Lower leg skin (tissue), 4 donors: Measurements from ENCODE around the gene C1orf21. TPM values are rescaled to one million over a fixed set of nuclear protein-coding genes. Genes with fewer than 3 reads are reported as not detected.

Source experiments
- DNase-seq, 2 donors: peaks; one replicate each; pipeline ENCODE4 v3.0.0-alpha.2; 2019; ENCODE audit warnings: low spot score in 2 of 2
- H3K4me3 ChIP-seq: fragments of 200-600 bp; sonication (generic); 2 replicates; pipeline ENCODE4 v1.5.1; 2017; ENCODE audit warnings: mild to moderate bottlenecking, low read depth; ENCODE audit not compliant: poor library complexity, severe bottlenecking
- POLR2A ChIP-seq, 2 donors: fragments of 450-650 bp; IDR thresholded peaks; one replicate each; pipeline ENCODE4 v1.6.1; 2016 to 2017; ENCODE audit warnings: antibody characterized with exemption in 2 of 2, mild to moderate bottlenecking in 1 of 2, moderate library complexity in 1 of 2
- WGBS, 2 donors: methylation state at CpG; one replicate each; pipeline ENCODE4 v1.1.5; 2018; 5-methylcytosine and 5-hydroxymethylcytosine counted together
- intact Hi-C: fragments of 100-400 bp; cut with DNase I; formaldehyde crosslinking; loops from one replicate; pipeline ENCODE4 v1.15.0; 2023; ENCODE audit warnings: low total_unique reads
- total RNA-seq, 4 donors: library from RNA; depleted of rRNA; stranded (reverse); fragments of >200 nt; gene quantifications; one replicate each; pipeline ENCODE4 v1.1.0, GENCODE V29; 2016
- TF ChIP-seq, protein P1 (sequence below), 3 donors: fragments of 450-650 bp; IDR thresholded peaks; one replicate each; pipeline ENCODE4 v1.5.1; 2016; ENCODE audit warnings: antibody characterized with exemption in 3 of 3, mild to moderate bottlenecking in 3 of 3, moderate library complexity in 2 of 3

Gene C1orf21
- total RNA-seq, 4 donors from 2014 or later, result 37.6 to 79.4 (median 56.2) TPM

DNA sequence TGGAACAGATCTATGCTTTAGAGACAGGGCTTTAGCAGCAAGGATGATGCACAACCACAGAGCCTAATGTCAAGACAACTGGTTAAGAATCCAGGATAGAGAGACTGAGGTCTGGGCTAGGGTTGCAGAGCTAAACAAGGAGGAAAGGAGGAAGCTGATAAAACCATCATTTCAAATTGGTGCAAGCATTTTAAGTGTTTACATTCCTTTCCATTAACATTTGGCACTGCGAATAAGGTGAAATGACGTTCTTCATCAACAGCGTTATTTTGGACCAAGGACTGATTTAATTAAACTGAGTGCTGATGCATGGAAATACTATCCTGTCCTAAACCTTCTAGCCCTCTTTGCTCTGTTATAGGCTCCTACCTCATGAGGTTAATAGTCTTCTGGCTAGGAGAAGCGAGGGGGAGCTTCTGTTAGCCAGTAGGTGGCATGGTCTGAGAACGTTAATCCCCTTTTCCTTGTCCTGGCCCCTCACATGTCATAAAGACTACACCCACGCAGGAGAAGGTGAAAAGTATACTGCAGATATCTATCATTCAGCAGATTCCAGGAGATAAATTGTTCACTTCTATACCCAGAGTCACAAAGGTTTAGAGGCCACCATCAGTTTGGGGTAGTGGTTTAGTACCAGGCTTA, 7.6 kb upstream of the C1orf21 start:
- TF ChIP-seq, protein P1, sequence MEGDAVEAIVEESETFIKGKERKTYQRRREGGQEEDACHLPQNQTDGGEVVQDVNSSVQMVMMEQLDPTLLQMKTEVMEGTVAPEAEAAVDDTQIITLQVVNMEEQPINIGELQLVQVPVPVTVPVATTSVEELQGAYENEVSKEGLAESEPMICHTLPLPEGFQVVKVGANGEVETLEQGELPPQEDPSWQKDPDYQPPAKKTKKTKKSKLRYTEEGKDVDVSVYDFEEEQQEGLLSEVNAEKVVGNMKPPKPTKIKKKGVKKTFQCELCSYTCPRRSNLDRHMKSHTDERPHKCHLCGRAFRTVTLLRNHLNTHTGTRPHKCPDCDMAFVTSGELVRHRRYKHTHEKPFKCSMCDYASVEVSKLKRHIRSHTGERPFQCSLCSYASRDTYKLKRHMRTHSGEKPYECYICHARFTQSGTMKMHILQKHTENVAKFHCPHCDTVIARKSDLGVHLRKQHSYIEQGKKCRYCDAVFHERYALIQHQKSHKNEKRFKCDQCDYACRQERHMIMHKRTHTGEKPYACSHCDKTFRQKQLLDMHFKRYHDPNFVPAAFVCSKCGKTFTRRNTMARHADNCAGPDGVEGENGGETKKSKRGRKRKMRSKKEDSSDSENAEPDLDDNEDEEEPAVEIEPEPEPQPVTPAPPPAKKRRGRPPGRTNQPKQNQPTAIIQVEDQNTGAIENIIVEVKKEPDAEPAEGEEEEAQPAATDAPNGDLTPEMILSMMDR (IDR thresholded peaks at IDR 0.05), result no peak
- no peak for TF ChIP-seq POLR2A (IDR thresholded peaks at IDR 0.05)

GRCh38 chr1:184380468-184380867, 6.4 kb upstream of the C1orf21 start:
- intact Hi-C loops, result no loop called here
- H3K4me3 ChIP-seq, result no peak overlapping the region
- WGBS, 2 donors, result 77 to 96% methylated on average over 1 of the region's 1 CpG
- DNase-seq, result no peak
- TF ChIP-seq, protein P1 (IDR thresholded peaks at IDR 0.05), result no peak
- TF ChIP-seq POLR2A (IDR thresholded peaks at IDR 0.05), result no peak

More for the DNA sequence above, 7.6 kb upstream of the C1orf21 start:
- H3K4me3 ChIP-seq, result no peak overlapping the region
- WGBS, 2 donors, result 63 to 69% methylated on average over 6 of the region's 6 CpGs
- DNase-seq, result no peak
- intact Hi-C loops, result no loop called here

DNA sequence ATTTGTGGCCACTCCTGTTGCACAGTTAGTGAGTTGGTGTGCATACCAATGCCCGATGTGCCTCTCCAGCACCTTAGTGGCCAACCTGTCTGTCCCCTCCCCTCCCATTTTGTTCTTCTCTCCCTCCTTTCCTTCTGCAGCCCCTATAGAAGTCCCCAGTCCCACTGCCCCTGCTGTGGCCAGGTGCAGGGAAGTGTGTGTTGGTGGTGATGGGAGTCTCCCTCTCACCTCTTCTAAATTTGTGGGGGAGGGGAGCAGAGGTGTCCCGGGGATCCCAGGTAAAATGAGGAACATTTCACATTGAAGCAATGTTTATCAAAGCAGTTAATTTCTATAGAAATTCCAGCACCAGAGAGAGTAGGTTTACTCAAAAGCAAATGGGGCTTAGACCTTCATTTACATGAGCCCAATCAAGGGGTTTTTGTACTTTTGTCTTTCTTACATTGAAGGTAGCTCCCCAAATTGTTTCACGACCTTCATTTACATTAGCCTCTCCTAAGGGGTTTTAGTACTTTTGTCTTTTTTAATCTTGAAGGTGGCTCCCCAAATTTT, 3.0 kb upstream of the C1orf21 start:
- H3K4me3 ChIP-seq, result no peak overlapping the region
- no peak for DNase-seq
- intact Hi-C loops, result no loop called here
- TF ChIP-seq, protein P1 (IDR thresholded peaks at IDR 0.05), result no peak
- TF ChIP-seq POLR2A (IDR thresholded peaks at IDR 0.05), result no peak
- 73 to 76% methylated on average over 3 of the region's 3 CpGs for WGBS, 2 donors

- TF ChIP-seq POLR2A (IDR thresholded peaks at IDR 0.05), result no peak
- TF ChIP-seq, protein P1 (IDR thresholded peaks at IDR 0.05), result no peak
- H3K4me3 ChIP-seq, result peak overlapping the region; percentile 80
- intact Hi-C loops, result no loop called here
- no peak for DNase-seq
- WGBS, 2 donors, result 43 to 48% methylated on average over 17 of the region's 17 CpGs
Measured at GRCh38 chr1:184385865-184386311, 941 bp upstream of the C1orf21 start.

GRCh38 chr1:184387069-184387475, 243 bp downstream of the C1orf21 start:
- WGBS, 2 donors, result 0 to 1% methylated on average over 30 to 33 of the region's 40 CpGs
- intact Hi-C loops, result no loop called here
- no peak for DNase-seq

More at GRCh38 chr1:184387069-184387475, 243 bp downstream of the C1orf21 start:
- peak overlapping the region; percentile 80 for H3K4me3 ChIP-seq
- TF ChIP-seq, protein P1 (IDR thresholded peaks at IDR 0.05), result no peak
- peak in 1 of 2 donors; percentile 65 for TF ChIP-seq POLR2A (IDR thresholded peaks at IDR 0.05)
